Suprapubic skin (tissue), 3 donors: ENCODE data around the gene SLC25A25.

ENCODE experiments used
- CTCF ChIP-seq, 2 donors: fragments of 200-600 bp in 1 of 2; fragments of 450-650 bp in 1 of 2; sonication (generic) in 1 of 2; IDR thresholded peaks; one replicate each; pipeline ENCODE4 v1.5.1; 2016 to 2019; ENCODE audit warnings: antibody characterized with exemption in 2 of 2, mild to moderate bottlenecking in 1 of 2, moderate library complexity in 1 of 2
- POLR2A ChIP-seq, 2 donors: fragments of 450-650 bp; IDR thresholded peaks; one replicate each; pipeline ENCODE4 v1.6.1; 2017; ENCODE audit warnings: antibody characterized with exemption in 2 of 2, mild to moderate bottlenecking in 2 of 2, moderate library complexity in 2 of 2

GRCh38 chr9:128055344-128056040 is 12.5 kb upstream of the SLC25A25 start:
- no peak for TF ChIP-seq CTCF (IDR thresholded peaks at IDR 0.05)
- peak in 1 of 2 donors; percentile 39 for TF ChIP-seq POLR2A (IDR thresholded peaks at IDR 0.05)
